Ishikawa (cell line): ENCODE data around the gene TLE4.

ENCODE experiments used
- CEBPB ChIP-seq: IDR thresholded peaks from 2 replicates; pipeline ENCODE4 v1.6.1; 2012
- CREB1 ChIP-seq: IDR thresholded peaks from 2 replicates; pipeline ENCODE4 v1.6.1; 2012; ENCODE audit warnings: low read depth
- EP300 ChIP-seq: IDR thresholded peaks from 2 replicates; pipeline ENCODE4 v1.6.1; 2012; ENCODE audit warnings: borderline replicate concordance
- TAF1 ChIP-seq: IDR thresholded peaks from 2 replicates; pipeline ENCODE4 v1.6.1; 2012; ENCODE audit warnings: low read depth, mild to moderate bottlenecking
- TF ChIP-seq, protein P1 (sequence below): IDR thresholded peaks from 2 replicates; pipeline ENCODE4 v1.6.1; 2012
- TF ChIP-seq, protein P2 (sequence below): IDR thresholded peaks from 2 replicates; pipeline ENCODE4 v1.6.1; 2012; ENCODE audit warnings: low read depth, mild to moderate bottlenecking

DNA sequence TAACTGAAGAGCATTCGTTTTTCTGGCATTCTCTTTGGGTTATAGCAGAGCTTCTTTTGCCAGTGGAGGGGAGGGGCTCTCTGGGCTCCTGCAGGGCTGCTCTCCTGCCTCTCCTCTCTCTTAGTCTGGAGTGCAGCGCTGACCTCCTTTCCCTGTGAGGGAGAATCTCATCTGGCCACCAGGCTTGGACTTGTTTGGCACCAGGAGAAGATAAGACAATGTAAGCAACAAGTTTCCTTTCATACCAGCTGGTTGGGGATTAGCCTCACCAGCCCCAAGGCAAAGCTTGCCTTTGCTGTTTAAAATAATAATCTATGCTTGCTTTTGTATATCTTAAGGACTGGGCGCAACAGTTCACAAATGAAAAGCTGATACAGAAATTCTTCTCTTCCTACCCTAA, 196.4 kb downstream of the TLE4 start:
- TF ChIP-seq CEBPB (no peak), TAF1 (no peak), EP300 (no peak), CREB1 (no peak)
- TF ChIP-seq, protein P1, sequence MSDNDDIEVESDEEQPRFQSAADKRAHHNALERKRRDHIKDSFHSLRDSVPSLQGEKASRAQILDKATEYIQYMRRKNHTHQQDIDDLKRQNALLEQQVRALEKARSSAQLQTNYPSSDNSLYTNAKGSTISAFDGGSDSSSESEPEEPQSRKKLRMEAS: no peak
- TF ChIP-seq, protein P2, sequence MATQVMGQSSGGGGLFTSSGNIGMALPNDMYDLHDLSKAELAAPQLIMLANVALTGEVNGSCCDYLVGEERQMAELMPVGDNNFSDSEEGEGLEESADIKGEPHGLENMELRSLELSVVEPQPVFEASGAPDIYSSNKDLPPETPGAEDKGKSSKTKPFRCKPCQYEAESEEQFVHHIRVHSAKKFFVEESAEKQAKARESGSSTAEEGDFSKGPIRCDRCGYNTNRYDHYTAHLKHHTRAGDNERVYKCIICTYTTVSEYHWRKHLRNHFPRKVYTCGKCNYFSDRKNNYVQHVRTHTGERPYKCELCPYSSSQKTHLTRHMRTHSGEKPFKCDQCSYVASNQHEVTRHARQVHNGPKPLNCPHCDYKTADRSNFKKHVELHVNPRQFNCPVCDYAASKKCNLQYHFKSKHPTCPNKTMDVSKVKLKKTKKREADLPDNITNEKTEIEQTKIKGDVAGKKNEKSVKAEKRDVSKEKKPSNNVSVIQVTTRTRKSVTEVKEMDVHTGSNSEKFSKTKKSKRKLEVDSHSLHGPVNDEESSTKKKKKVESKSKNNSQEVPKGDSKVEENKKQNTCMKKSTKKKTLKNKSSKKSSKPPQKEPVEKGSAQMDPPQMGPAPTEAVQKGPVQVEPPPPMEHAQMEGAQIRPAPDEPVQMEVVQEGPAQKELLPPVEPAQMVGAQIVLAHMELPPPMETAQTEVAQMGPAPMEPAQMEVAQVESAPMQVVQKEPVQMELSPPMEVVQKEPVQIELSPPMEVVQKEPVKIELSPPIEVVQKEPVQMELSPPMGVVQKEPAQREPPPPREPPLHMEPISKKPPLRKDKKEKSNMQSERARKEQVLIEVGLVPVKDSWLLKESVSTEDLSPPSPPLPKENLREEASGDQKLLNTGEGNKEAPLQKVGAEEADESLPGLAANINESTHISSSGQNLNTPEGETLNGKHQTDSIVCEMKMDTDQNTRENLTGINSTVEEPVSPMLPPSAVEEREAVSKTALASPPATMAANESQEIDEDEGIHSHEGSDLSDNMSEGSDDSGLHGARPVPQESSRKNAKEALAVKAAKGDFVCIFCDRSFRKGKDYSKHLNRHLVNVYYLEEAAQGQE: no peak
